Measurements from ENCODE around the gene NOPCHAP1.
"Not testable (repeated sequence)": the region's sequence is repeated elsewhere in the genome, so short reads cannot be mapped to it uniquely, and the experiment has no call there.

- TF ChIP-seq SP1 (IDR thresholded peaks at IDR 0.05; ENCODE audit: low read depth); EZH2 (IDR thresholded peaks at IDR 0.05); POLR2A (IDR thresholded peaks at IDR 0.05; ENCODE audit: borderline replicate concordance, extremely low read depth, insufficient read depth, insufficient read length); CTCF (IDR thresholded peaks at IDR 0.05 in 2 of 3, conservative IDR thresholded peaks at IDR 0.05 in 1 of 3; ENCODE audit: borderline replicate concordance in 1 of 3, insufficient read depth in 1 of 3, low read depth in 2 of 3, low read length in 2 of 3); POLR2AphosphoS5 (IDR thresholded peaks at IDR 0.05; ENCODE audit: low read depth, low read length); SIN3A (IDR thresholded peaks at IDR 0.05; ENCODE audit: low read depth): not testable (repeated sequence)
These were observed 42.7 kb upstream of the NOPCHAP1 start for GRCh38 chr12:104943401-104943800.
